Pancreas (tissue), 10 donors: Measurements from ENCODE around the gene BRCC3. TPM values are rescaled to one million over a fixed set of nuclear protein-coding genes. Genes with fewer than 3 reads are reported as not detected.

Source experiments
- ATAC-seq, 4 donors: fragments of 200-7000 bp; cut with Tn5 transposase; one replicate each; pipeline versions ENCODE4 v1.8.0 to v1.9.1; 2020; ENCODE audit warnings: mild to moderate bottlenecking in 4 of 4, moderate library complexity in 4 of 4
- DNase-seq, 6 donors: peaks; one replicate each; pipeline ENCODE4 v3.0.0-alpha.2; 2020
- FAIRE-seq: peaks from 2 replicates; lab custom pipeline; 2012; peaks lifted over from hg19 to GRCh38; lab: Jason Lieb, UNC
- H3K27ac ChIP-seq, 4 donors: fragments of 200-600 bp; sonication (generic); 1 replicate in 3 of 4; 2 replicates in 1 of 4; pipeline versions ENCODE4 v1.5.0 to v1.8.0; 2020
- H3K27me3 ChIP-seq, 4 donors: fragments of 200-600 bp; one replicate each; pipeline ENCODE4 v1.8.0; 2021
- H3K36me3 ChIP-seq, 3 donors: fragments of 200-600 bp; sonication (generic) in 1 of 3; one replicate each; pipeline versions ENCODE4 v1.5.0 to v1.8.0; 2020 to 2021
- H3K4me1 ChIP-seq, 3 donors: fragments of 200-600 bp; one replicate each; pipeline ENCODE4 v1.8.0; 2021
- H3K4me3 ChIP-seq, 4 donors: fragments of 200-600 bp; sonication (generic) in 2 of 4; one replicate each; pipeline versions ENCODE4 v1.5.0 to v1.8.0; 2020 to 2021
- H3K9me3 ChIP-seq, 4 donors: fragments of 200-600 bp; one replicate each; pipeline ENCODE4 v1.8.0; 2021
- WGBS, 2 donors: extraction: QIAGEN DNeasy Blood & Tissue Kit; methylation state at CpG; one replicate each; pipeline ENCODE4 v1.1.7; 2013; 5-methylcytosine and 5-hydroxymethylcytosine counted together
- intact Hi-C, 3 donors: fragments of 100-400 bp; cut with DNase I; formaldehyde crosslinking; loops; one replicate each; pipeline versions ENCODE4 v1.11.1 to v1.14.2; 2022
- polyA plus RNA-seq, 2 donors: library from polyadenylated mRNA; stranded (reverse); fragments of 200-250 nt; gene quantifications; one replicate each; pipeline ENCODE4 v1.2.3, GENCODE V29; 2013
- total RNA-seq, 6 donors: library from RNA; stranded (reverse); fragmentation: NEBNext Ultra II Directional in 4 of 6; extraction: Animal tissue kit (Norgen Biotek cat#: 25700) in 4 of 6; gene quantifications; one replicate each; pipeline versions ENCODE4 v1.2.1 to v1.2.4, GENCODE V29; 2021 to 2023
- TF ChIP-seq, protein P1 (sequence below), 4 donors: fragments of 200-600 bp; sonication (generic) in 3 of 4; IDR thresholded peaks; one replicate each; pipeline versions ENCODE4 v1.5.0 to v1.8.0; 2021; ENCODE audit warnings: antibody characterized with exemption in 4 of 4
- donor health status: healthy with polysubstance abuse.
- donor health status: DM: no; HTN: no; CAD: no; lungs with moderate emphysema.
- donor health status: DM: no; HTN: no; CAD: no.
- donor health status: control.
- donor health status: control.
- donor health status: Bipolar disorder and iron deficiency.
- donor health status: DM: yes; HTN: yes; CAD: no.
- donor health status: DM: no; HTN: no; CAD: no.
- donor health status: DM: no; HTN: no; CAD: no.
- donor health status: DM: yes; HTN: yes; CAD: no.

BRCC3 gene
- total and polyA plus RNA-seq, 8 donors = 4.6 to 13.2 (median 8.6) TPM

DNA sequence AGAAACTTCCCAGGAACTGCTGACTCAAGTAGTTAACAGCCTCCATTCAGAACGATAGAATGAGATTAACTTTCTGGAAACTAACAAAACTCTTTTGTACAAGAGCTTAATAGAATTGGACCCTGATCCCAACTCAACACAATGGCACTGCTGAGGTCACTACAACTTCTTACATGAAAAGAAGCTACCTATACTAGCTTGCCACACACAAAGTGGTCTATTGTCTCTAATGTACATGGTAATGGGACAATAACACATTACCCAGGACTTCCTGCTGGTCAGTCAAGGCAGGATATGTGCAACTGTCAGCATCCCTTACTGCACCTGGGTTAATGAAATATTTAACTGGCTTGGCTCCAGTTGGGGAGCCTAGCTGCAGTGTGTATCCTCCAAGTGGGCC lies 56.2 kb downstream of the BRCC3 start:
- H3K4me1 ChIP-seq = no peaks in the 10 kb centered on the region
- no peaks in the 10 kb centered on the region for H3K9me3 ChIP-seq
- H3K4me3 ChIP-seq = no peak overlapping the region
- intact Hi-C loops = no loop called here
- no peaks in the 10 kb centered on the region for H3K27me3 ChIP-seq
- no peak for ATAC-seq
- no peak overlapping the region for H3K27ac ChIP-seq
- DNase-seq = no peak
- no peaks in the 10 kb centered on the region for H3K36me3 ChIP-seq
- no peak for FAIRE-seq
- TF ChIP-seq, protein P1, sequence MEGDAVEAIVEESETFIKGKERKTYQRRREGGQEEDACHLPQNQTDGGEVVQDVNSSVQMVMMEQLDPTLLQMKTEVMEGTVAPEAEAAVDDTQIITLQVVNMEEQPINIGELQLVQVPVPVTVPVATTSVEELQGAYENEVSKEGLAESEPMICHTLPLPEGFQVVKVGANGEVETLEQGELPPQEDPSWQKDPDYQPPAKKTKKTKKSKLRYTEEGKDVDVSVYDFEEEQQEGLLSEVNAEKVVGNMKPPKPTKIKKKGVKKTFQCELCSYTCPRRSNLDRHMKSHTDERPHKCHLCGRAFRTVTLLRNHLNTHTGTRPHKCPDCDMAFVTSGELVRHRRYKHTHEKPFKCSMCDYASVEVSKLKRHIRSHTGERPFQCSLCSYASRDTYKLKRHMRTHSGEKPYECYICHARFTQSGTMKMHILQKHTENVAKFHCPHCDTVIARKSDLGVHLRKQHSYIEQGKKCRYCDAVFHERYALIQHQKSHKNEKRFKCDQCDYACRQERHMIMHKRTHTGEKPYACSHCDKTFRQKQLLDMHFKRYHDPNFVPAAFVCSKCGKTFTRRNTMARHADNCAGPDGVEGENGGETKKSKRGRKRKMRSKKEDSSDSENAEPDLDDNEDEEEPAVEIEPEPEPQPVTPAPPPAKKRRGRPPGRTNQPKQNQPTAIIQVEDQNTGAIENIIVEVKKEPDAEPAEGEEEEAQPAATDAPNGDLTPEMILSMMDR (IDR thresholded peaks at IDR 0.05) = no peak
- 52 to 93% methylated on average over 1 of the region's 1 CpG for WGBS, 2 donors

DNA sequence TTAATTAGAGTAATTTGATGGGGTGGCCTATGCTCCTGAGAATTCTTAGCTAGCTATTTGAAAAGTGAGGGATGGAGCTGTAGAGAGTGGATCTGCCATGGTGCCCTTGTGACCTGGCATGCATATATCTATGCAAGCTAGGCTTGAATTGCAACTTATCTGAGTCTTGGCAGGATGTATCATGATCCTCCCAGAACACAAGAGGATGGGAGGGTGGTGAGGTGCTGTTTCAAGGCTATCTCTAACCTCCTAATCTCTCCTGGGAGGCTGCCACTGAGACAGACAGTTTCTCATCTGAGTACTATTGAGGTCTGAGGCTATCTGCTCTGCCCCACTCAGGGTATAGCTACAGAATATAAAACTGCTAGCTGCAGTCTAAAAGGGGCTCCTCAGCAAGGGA lies 56.6 kb downstream of the BRCC3 start:
- Histone ChIP-seq H3K4me1 (no peaks in the 10 kb centered on the region), H3K27me3 (no peaks in the 10 kb centered on the region), H3K9me3 (no peaks in the 10 kb centered on the region), H3K27ac (no peak overlapping the region), H3K4me3 (no peak overlapping the region), H3K36me3 (no peaks in the 10 kb centered on the region)
- no peak for DNase-seq
- FAIRE-seq = no peak
- no peak for ATAC-seq
- TF ChIP-seq, protein P1 (IDR thresholded peaks at IDR 0.05) = no peak
- intact Hi-C loops = no loop called here

DNA sequence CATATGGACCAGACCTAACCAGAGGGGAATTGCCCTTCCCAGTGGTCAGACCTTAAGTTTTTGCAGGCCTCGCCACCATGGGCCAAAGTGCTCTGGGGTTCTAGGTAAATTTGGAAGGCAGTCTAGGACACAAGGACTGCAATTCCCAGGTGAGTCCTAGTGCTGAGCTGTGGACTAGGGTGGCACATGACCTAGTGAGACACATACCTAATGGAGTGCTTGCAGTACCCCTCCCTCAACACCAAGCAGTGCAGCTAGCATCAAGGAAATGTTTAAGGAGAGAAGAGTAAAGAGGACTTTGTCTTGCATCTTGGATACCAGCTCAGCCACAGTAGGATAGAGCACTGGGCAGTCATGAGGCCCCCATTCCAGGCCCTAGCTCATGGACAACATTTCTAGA lies 60.8 kb downstream of the BRCC3 start:
- TF ChIP-seq, protein P1 (IDR thresholded peaks at IDR 0.05) = no peak
- DNase-seq (no peak), ATAC-seq (no peak), FAIRE-seq (no peak)
- H3K4me3 ChIP-seq = no peak overlapping the region
- H3K4me1 ChIP-seq = no peaks in the 10 kb centered on the region
- H3K27me3 ChIP-seq = no peaks in the 10 kb centered on the region
- no peak overlapping the region for H3K27ac ChIP-seq
- no peaks in the 10 kb centered on the region for H3K36me3 ChIP-seq
- intact Hi-C loops = no loop called here
- H3K9me3 ChIP-seq = no peaks in the 10 kb centered on the region
- 71 to 100% methylated on average over 1 of the region's 1 CpG for WGBS, 2 donors

DNA sequence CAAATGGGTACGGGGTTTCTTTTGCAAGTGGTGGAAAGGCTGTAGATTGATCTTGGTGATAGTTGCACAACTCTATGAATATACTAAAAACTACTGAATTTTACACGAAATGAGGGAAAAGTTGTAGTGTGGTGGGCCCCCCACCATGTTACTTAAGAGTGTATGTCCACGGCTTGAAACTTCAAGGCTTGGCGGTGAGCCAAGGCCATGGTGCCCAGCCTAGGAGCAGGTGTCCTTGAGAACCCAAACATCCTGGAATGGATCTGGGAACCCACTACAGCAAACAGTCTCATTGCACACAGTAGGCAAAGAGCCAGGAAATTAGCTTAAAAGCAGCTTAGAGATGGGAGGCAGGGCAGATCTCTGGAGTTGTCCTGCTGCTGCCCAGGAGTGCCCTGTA lies 62.9 kb downstream of the BRCC3 start:
- TF ChIP-seq, protein P1 (IDR thresholded peaks at IDR 0.05) = no peak
- intact Hi-C loops = no loop called here
- FAIRE-seq = no peak
- DNase-seq = peak in 1 of 6 donors; percentile 35
- no peak overlapping the region for H3K27ac ChIP-seq
- H3K27me3 ChIP-seq = no peaks in the 10 kb centered on the region
- no peaks in the 10 kb centered on the region for H3K9me3 ChIP-seq
- H3K36me3 ChIP-seq = no peaks in the 10 kb centered on the region
- no peak for ATAC-seq
- WGBS, 2 donors = 49 to 50% methylated on average over 4 of the region's 4 CpGs
- H3K4me1 ChIP-seq = no peaks in the 10 kb centered on the region
- H3K4me3 ChIP-seq = no peak overlapping the region

DNA sequence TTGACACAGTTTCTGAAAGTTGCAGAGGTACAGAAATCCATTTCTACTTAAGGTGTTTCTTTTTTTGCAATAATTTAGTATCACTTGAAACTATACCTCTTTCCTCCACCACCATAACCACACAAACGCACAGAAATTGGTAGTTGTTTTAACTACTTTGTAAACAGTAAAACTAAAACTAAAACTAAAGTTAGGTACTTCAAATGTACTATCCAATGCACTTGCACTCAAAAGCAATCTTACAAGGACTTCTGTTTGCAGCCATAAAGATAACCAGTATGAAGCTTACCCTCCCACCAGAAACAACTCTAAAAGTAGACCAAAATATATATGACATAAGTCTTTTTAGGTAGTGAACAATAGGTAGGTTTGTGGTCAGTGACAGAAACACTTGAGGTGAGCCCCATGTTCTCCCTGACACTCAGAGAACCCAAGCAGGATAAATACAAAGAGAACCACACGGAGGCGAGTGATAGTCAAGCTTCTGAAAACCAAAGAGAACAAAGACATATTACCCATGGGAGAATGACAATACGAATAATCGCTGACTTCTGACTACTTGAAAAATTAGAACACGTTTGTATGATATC lies 72.7 kb downstream of the BRCC3 start:
- 58 to 84% methylated on average over 6 of the region's 6 CpGs for WGBS, 2 donors
- Histone ChIP-seq H3K36me3 (no peaks in the 10 kb centered on the region), H3K27ac (no peak overlapping the region), H3K9me3 (no peaks in the 10 kb centered on the region), H3K27me3 (no peaks in the 10 kb centered on the region), H3K4me1 (peaks cover 0 to 3% (median 0%) of the 10 kb centered on the region in 3 donors), H3K4me3 (no peak overlapping the region)
- TF ChIP-seq, protein P1 (IDR thresholded peaks at IDR 0.05) = no peak
- intact Hi-C loops = no loop called here
- no peak for DNase-seq
- ATAC-seq = no peak
- FAIRE-seq = no peak
